HG03108 (cell line): Measurements from ENCODE around the gene GRHL1.

Source experiments
- ATAC-seq: cut with Tn5 transposase; IDR thresholded peaks from one replicate; pipeline ENCODE4 v1.9.1; 2021; ENCODE audit warnings: moderate library complexity; ENCODE audit not compliant: unreplicated experiment

GRHL1 gene

DNA sequence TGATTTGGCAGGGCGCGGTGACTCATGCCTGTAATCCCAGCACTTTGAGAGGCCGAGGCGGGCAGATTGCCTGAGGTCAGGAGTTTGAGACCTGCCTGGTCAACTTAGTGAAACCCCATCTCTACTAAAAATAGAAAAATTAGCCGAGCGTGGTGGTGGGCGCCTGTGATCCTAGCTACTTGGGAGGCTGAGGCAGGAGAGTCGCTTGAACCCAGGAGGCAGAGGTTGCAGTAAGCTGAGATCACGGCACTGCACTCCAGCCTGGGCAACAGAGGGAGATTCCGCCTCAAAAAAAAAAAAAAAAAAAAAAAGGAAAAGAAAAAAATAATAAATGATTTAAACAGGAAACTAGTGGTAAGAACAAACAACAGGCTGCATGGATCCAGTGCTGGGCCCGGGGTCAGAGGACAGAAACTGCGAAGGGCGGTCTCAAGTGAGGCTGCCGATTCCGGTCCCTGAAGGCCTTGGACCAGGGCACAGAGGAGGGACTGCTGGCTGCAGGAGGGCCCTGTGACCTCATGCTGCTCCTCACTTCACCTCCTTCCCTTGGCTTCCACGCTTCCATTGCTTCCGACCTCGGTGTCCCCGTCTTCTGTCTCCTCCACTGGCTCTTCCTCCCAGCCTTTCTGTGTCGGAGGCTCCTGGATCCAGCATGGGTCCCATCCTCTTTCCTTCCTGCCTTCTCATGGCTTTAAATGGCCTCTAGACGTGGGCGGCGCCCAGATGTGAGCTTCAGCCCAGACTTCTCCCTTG is 2.1 kb upstream of the GRHL1 start:
- no peak for ATAC-seq

DNA sequence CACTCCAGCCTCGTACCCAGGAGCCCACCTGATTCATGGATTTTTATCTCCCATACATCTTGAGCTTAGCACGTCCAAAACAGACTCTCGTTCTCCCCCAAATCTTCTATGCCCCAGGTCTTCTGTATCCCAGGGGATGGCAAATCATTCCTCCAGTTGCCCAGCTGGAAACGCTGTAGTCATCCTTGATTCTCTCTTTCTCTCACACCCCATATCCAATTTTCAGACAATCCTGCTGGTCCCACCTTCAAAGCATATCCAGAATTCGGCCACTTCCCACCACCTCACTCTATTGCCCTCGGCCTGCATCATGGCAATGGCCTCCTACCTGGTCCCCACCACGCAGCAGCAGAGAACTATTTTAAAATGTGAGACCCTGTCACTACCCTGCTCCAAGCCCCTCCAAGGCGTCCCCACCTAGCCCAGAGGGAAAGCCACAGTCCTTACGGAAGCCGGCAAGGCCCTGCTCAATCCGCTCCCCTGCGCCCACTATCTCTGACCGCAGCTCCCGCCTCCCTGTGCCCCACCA is 1.4 kb upstream of the GRHL1 start:
- ATAC-seq: no peak

DNA sequence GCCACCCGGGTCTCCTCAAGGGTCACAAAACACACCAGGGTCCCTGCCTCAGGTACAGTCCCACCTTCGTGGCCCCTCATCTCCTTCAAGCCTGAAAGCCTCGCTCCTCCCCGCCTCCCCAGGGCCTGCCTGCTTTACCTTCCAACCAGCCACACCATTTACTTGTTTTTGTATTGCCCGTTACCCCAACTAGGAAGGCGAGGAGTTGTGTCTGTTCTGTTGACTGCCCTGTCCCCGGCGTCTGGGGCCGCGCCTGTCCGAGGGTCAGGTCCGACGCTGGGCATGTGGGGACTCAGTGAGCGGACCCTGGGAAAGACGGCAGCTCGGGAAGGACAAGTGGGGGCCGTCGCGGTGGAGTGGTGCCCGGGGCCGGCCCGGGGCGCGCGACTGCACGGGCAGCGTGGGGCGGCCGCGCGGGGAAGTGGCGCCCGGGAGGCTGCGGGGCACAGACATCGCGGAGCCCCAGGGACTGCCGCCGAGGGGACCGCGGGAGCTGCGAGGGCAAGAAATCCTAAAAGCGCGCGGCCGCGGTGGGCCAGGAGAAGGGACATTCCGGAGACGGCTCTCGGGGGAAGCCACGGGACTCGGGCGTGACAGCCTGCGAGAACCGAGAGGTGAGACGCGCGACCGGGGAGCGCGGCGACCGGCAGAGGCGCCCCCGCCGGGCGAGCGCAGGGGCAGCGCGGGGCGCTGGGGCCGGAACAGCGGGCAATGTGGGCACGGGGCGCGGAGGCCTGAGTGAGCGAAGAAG is 797 bp upstream of the GRHL1 start:
- peak; percentile 27 for ATAC-seq

DNA sequence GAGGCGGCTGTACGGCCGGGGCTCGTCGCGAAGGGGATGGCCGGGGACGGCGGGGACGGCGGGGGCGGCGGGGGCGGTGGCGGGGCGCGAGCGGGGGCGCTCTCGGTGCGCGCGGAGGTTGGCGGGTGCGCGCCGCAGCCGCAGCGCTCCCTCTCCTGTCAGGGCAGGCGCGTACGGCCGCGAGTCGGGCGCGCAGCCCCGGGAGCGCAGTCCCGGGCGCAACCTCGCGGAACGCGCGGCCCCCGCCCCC is 296 bp upstream of the GRHL1 start:
- ATAC-seq: no peak

DNA sequence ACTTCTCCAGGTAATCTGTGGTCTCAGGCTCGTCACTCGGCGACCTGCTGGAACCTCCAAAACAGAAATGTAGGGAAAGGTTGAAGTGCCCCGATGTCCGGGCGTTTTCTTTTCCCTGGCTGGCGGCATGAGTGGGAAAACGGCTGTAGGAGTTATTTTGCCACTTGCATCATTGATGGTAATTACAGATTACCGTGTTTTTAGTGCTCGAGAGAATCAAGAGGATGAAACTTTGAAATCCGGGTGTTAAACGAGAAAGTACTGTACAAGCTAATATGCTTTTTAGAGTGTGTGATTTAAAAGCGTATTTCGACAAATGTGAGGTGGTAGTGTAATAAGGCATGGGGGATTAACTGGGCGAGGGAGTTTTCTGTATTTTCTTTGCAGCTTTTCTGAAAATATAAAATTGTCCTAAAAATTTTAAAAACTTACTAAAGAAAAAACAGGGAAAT is 819 bp downstream of the GRHL1 start:
- no peak for ATAC-seq

DNA sequence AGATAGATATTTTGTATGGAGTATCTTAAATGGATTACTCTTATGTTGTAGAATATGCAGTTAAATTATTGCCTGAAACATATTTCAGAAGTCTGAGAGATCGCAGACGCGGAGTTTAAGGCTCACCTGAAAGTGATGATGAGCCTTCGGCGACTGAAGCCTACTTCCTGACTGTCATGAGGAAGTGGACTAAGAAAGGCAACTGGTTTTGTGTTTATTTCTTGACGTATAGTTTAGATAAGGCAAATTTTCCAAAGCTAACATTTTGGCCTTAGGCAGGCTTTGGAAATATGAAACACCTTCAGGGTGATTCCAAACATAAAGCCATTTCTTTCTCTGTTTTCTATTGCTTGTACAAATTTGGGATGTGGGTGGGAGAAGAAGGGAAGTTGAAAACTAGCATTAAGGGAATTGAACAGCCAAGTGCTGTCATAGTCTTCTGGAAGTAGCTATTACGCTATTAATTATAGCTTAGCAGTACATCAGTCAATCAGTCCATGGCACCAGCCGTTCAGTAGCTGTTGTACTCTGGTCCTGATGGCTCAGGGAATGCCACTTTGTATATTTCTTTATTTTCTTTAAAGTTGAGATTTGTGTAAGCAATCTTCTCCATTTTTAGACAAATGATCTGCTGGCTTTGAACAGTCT is 1.5 kb downstream of the GRHL1 start:
- no peak for ATAC-seq

DNA sequence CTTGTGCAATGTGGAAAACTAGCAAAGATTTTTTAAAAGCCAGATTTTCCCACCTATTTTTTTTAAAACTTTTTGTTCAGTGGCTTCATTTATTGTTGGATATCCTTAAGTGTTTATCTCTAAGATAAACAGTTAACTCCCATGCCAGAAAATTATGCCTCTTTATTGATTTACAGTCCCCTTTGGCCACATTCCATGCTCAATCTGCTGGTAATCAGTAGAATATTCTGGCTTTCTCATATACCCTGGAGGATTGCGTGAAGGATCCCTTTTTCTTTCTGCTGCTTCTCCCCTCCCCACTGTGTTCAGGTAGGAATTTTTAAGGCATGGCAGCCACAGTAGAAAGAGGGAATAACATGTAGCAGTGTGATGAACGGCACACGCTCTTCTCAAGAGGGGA is 2.6 kb downstream of the GRHL1 start:
- no peak for ATAC-seq

DNA sequence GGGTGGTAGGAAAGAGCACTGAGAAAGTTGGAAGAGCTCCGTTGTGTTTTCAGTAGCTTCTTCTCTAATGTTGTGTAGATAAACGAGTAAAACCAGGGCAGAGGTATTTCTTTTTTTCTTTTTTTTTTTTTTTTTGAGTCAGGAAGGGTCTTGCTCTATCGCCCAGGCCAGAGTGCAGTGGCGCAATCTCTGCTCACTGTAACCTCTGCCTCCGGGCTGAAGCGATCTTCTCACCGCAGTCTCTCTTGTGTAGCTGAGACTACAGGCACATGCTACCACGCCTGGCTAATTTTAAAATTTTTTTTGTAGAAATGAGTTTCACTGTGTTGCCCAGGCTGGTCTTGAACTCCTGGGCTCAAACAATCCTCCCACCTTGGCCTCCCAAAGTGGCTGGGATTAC is 6.6 kb downstream of the GRHL1 start:
- ATAC-seq: no peak

DNA sequence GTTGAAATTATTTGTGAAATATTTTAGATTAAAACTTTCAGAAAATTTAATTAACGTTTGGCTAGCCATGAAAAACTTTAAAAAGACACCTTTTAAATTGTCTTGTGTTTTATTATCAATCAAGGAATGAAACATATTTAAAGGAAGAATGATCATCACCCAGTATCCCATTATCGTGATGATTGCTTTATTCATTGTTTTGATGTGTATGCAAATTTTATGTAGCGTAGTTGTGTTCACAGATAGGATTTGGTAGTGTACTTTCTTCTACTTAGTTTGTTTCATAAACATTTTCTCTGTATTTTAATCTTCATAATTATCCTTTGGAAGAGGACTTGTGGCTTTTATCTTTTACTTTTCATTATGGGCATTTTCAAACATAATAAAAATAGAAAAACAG is 7.8 kb downstream of the GRHL1 start:
- ATAC-seq: no peak

DNA sequence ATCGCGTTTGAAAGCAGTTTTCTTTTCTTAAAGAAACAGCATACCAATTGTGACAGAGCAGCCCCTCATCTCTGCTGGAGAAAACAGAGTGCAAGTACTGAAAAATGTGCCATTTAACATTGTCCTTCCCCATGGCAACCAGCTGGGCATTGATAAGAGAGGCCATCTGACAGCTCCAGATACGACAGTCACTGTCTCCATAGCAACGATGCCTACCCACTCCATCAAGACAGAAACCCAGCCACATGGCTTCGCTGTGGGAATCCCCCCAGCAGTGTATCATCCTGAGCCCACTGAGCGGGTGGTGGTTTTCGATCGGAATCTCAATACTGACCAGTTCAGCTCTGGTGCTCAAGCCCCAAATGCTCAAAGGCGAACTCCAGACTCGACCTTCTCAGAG is 9.5 kb downstream of the GRHL1 start:
- no peak for ATAC-seq

DNA sequence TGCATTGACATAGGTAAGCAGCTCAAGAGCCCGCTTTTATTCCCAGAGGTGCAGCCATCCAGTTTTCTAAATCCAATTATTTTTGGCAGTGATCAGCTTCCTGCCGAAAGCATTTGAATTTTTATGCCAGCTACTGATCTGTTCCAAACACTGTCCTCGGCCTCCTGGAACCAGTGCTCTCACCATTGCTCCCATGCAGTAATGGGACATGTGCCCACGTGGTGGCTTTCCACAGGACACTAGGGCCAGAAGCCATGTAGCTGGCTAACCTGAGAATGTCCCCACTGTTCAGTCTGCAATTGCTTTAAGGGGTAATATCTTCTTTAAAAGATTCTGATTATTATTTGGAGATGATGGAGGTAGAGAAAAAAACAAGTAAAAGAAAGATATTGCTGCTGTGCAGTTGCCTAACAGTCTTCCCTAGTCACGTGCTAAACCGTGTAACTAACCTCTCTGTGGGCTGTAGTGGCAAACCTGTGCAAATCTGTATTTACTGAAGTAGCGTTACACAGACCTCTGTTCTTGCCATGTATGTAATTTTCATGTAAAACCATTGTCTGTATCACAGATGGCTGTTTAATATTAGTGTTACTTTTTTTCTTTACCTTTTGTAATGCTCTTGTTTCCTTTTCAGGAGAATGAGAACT is 13.0 kb downstream of the GRHL1 start:
- ATAC-seq: no peak

DNA sequence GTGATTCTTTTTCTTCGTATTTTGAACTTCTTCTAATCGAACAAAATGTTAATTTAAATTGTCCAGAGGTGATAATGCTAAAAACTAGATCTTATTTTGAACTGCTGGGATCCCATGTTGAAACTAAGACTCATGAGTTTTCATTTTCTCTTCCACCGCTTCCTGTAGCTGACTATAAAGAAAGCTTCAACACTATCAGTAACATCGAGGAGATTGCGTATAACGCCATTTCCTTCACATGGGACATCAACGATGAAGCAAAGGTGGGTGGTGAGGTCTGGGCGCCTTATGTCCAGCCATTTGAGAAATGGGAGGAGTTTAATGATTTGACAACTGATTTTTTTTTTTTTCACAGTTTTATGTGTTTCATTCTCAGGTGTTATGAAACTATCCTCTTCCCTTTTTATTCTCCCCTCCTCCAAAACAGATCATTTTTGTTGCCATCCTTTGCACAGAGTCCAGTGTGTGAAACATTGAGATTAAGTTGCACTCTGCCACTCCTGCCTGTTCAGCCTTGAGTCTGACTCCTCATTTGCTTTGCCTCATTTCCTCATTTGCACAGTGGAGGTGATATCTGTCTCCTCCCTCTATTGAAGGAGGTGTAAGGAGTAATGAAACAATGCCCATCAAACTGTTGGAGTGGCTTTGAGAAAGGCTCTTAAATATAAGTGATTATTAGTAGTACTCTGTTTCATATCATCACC is 13.8 kb downstream of the GRHL1 start:
- no peak for ATAC-seq

DNA sequence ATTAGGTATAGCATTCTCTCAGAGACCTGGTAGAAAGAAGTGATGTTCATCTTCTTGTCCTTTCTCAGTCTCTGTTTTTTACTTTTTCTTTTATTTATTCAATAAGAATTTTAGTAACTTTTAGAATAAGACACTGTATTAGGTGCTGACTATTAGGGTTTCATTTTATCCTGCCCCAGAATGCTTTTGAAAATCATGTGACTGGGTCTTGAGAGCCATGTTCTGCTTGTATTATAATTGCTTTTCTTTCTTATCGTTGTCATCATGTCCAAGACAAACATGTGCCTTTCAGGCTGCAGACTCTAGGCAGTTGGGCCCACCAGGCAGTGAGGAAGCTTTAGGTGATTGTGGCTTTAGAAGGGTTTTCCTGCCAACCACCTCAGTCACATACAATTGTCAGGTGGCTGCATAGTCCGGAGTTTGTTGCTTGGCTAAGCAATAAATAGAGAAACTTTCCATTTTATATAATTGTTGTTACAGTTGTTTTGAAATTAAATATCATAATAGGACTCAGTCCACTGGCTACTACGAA is 15.1 kb downstream of the GRHL1 start:
- no peak for ATAC-seq

DNA sequence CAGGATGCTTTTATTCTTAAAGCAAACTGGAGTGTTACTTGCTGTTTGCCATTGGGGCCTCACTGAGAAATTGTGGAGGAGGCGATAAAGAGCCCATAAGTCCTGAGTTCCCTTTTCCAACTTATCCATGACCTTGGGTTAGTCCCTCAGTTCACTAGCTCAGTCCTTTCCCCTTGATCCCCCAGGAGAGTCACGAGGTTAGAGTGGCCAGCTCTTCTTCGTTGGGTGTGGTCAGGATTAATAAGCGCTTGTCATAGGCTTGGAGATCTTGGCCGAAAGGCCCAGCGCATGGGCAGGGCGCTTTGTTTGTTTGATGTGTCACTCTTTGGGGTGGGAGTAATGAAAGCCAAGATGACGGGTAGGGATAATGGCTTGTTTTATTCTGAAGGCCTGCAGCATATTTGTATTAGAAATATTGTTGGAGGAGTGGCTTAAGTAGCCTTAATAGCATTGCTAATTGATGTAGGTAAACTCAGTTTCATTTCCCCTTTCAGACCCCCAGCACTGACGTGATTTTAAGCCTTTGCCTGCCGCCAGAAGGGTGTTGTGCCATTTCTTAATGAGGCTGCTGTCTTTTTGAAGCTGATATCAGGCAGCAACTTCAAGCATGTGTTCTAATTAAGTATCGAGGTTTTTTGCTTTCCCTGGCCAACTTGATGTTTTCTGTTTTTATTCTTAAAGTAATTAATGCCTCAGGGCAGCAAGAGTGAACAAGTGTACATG is 15.7 kb downstream of the GRHL1 start:
- no peak for ATAC-seq

DNA sequence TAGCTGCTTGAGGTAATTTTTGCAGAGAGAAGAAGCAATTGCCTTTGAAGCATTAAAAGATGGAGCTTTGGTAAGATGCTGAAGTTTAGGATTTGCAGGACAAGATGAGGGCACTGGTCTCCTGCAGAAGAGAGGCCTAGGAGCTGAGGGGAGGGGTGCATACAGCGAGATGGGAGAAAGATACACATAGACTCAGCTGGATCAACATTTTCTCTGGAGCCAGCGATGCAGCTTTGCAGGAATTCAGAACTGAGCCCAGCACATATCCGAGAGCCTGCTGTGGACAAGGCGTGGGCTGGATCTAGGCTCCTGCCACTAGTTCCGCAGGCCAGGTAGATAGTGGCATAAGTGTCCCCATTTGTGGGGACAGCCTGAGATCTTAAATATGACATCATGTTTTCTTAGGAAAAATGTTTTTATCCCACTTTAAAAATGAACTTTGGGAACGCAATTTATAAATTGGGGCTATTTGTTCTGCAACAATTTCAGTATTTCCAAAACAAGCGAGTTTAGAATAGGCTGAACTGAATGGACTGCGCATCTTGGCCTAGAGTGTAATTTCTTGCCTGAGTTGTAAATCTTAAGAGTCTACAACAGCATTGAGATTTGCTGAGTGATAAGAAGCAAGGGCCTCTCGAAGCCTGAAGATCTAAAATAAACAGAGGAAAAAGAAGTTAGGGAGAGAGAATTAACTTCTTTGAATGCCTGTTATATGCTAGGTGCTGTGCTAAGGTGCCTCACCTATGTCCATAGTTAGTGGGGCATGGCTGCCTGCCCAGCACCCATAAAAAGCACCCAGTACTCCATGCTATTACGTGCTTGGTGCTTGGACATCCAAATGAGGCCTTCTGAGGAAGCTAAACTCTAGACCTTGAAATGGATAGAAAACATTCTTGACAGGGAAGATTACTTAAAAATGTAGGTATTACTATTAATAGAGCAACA is 17.3 kb downstream of the GRHL1 start:
- ATAC-seq: no peak

DNA sequence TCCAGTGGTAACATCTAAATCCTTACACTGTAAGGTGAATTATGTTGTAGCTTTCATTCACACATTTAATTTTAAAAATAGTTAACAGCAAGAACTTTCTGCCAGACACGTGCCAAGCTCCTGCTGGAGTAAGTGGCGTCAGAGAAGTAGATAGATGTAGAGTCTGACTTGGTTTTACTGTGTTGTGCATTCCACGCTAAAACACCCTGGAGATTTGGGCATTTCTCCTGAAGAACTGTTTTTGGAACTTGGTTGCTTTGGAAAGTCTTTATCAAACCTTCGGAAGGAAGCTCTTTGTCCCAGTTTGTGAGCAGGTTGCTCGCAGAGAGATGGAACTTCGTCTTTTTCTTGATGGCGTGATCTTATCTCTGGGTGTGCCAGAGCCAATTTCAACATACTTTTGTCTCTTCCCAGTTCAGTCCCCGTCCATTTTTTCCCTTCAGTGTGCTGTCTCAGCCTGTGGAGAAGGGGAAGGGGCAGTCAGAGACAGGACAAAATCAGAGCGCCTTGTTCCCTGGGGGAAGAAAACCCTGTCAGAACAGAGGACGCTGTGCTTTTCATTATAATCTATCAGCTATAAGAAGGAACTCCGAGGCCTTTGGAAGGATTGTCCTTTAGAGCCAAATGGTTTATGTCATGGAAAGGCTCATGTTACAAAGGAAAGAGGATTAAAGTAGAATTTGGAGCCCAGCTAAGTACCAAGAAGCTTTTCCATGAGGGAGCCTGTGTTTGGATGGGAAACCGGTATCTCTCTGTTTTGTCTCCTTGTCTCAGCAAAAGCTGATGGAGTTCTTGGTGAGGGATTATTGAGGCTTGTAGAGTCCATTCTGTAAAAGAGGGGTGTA is 18.9 kb downstream of the GRHL1 start:
- no peak for ATAC-seq

DNA sequence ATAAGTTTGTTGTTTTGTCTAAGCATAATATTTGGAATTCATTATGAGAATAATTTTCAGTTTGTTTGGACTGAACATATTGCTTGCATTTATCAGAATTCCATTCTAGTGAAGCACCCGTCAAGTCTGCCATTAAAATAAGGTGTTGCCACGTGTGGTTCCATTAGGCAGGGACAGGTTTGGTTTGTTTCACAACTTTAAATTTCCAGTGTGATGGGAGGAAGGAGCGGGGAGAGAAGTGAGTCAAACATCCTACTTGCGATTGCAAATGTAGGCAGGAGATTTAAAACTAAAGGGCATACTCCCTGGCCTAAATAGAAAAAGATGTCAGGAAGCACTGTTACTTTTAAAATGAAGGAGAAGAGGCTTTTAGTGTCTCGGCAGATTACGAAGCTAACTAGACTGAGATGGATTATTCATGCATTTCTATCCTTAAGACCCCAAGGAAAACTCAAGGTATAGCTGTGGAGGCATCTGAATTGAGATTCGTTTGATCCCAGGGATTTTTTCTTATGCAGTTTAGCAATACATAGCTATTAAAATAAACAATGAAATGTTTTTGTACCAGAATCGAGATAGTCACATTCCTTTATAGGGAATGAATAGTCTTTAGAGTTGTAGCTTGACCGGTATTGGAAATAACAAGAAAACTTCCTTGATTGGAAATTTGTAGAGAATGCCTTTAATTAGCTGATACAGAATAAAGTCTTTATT is 19.8 kb downstream of the GRHL1 start:
- no peak for ATAC-seq
